HepG2 (cell line): Measurements from ENCODE around the gene ABT1. TPM values are rescaled to one million over a fixed set of nuclear protein-coding genes. Genes with fewer than 3 reads are reported as not detected.

Source experiments
- AGO2 ChIP-seq: fragments of 200-400 bp; formaldehyde crosslinking; optimal IDR thresholded peaks from 2 replicates; pipeline ENCODE3; 2017; ENCODE audit warnings: mild to moderate bottlenecking, low read depth, low read length, moderate library complexity
- E2F1 ChIP-seq: sonication (generic); formaldehyde crosslinking; IDR thresholded peaks from 2 replicates; pipeline ENCODE4 v1.5.0; 2020; ENCODE audit warnings: missing genetic modification reagents
- GLI4 ChIP-seq: sonication (generic); formaldehyde crosslinking; IDR thresholded peaks from 2 replicates; pipeline ENCODE4 v1.5.1; 2020; ENCODE audit warnings: missing genetic modification reagents, mild to moderate bottlenecking, moderate library complexity, borderline replicate concordance
- HCFC1 ChIP-seq: fragments of 150-350 bp; IDR thresholded peaks from 2 replicates; pipeline ENCODE4 v1.6.1; 2014; ENCODE audit warnings: low read depth, low read length
- JDP2 ChIP-seq: sonication (generic); formaldehyde crosslinking; IDR thresholded peaks from 2 replicates; pipeline ENCODE4 v1.8.1; 2022; ENCODE audit warnings: missing genetic modification reagents, borderline replicate concordance
- KDM2A ChIP-seq: sonication (generic); formaldehyde crosslinking; IDR thresholded peaks from 2 replicates; pipeline ENCODE4 v1.4.0; 2020; ENCODE audit warnings: low read depth, missing genetic modification reagents, borderline replicate concordance
- KMT2B ChIP-seq: IDR thresholded peaks from 2 replicates; pipeline ENCODE4 v1.6.1; 2016; ENCODE audit warnings: missing genetic modification reagents, missing compliant biosample characterization
- MAFF ChIP-seq: IDR thresholded peaks from 2 replicates; pipeline ENCODE4 v1.6.1; 2011; ENCODE audit warnings: low read depth, low read length, improper control_type of control experiment
- MBD4 ChIP-seq: IDR thresholded peaks from 2 replicates; pipeline ENCODE4 v1.6.1; 2012; ENCODE audit warnings: low read length, inconsistent platforms, borderline replicate concordance
- MED1 ChIP-seq: sonication (generic); formaldehyde crosslinking; IDR thresholded peaks from 2 replicates; pipeline ENCODE4 v1.4.0; 2020; ENCODE audit warnings: missing genetic modification reagents
- MED13 ChIP-seq: sonication (generic); formaldehyde crosslinking; IDR thresholded peaks from 2 replicates; pipeline ENCODE4 v1.5.0; 2020; ENCODE audit warnings: missing genetic modification reagents
- MIER2 ChIP-seq: IDR thresholded peaks from 2 replicates; pipeline ENCODE4 v1.6.1; 2016; ENCODE audit warnings: missing biosample characterization, missing genetic modification reagents
- NFKB2 ChIP-seq: sonication (generic); formaldehyde crosslinking; IDR thresholded peaks from 2 replicates; pipeline ENCODE4 v1.4.0; 2020; ENCODE audit warnings: missing genetic modification reagents, borderline replicate concordance
- PAWR ChIP-seq: sonication (generic); formaldehyde crosslinking; IDR thresholded peaks from 2 replicates; pipeline ENCODE4 v1.4.0; 2020; ENCODE audit warnings: missing genetic modification reagents, mild to moderate bottlenecking, borderline replicate concordance
- PLSCR1 ChIP-seq: sonication (generic); formaldehyde crosslinking; IDR thresholded peaks from 2 replicates; pipeline ENCODE4 v1.5.0; 2020; ENCODE audit warnings: missing genetic modification reagents, mild to moderate bottlenecking, borderline replicate concordance
- SAFB2 ChIP-seq: sonication (generic); formaldehyde crosslinking; IDR thresholded peaks from 2 replicates; pipeline ENCODE4 v1.5.1; 2020; ENCODE audit warnings: missing genetic modification reagents, low read depth, mild to moderate bottlenecking, borderline replicate concordance
- SNRNP70 ChIP-seq: fragments of 200-400 bp; formaldehyde crosslinking; IDR thresholded peaks from 2 replicates; pipeline ENCODE4 v1.6.1; 2017; ENCODE audit warnings: mild to moderate bottlenecking, low read depth, low read length, moderate library complexity
- SOX13 ChIP-seq, 3 experiments: fragments of 450-650 bp in 1 of 3; sonication (generic) in 1 of 3; formaldehyde crosslinking in 1 of 3; IDR thresholded peaks in 2 of 3; conservative IDR thresholded peaks in 1 of 3; 2 replicates each; pipeline versions ENCODE4 v1.5.0 to v1.6.1; 2016 to 2020; ENCODE audit warnings: antibody characterized with exemption in 1 of 3, mild to moderate bottlenecking in 1 of 3, missing compliant biosample characterization in 1 of 3, missing genetic modification reagents in 1 of 3, moderate library complexity in 1 of 3
- STAG1 ChIP-seq: sonication (generic); formaldehyde crosslinking; IDR thresholded peaks from 2 replicates; pipeline ENCODE4 v1.4.0; 2020; ENCODE audit warnings: missing genetic modification reagents
- ZBTB46 ChIP-seq: sonication (generic); formaldehyde crosslinking; IDR thresholded peaks from 2 replicates; pipeline ENCODE4 v1.4.0; 2020; ENCODE audit warnings: mild to moderate bottlenecking, missing genetic modification reagents, borderline replicate concordance
- ZIK1 ChIP-seq: sonication (generic); formaldehyde crosslinking; IDR thresholded peaks from 2 replicates; pipeline ENCODE4 v1.5.0; 2020; ENCODE audit warnings: mild to moderate bottlenecking, low read depth, missing genetic modification reagents, borderline replicate concordance
- ZMAT3 ChIP-seq: sonication (generic); formaldehyde crosslinking; conservative IDR thresholded peaks from 2 replicates; pipeline ENCODE4 v1.7.0; 2021; ENCODE audit warnings: missing genetic modification reagents
- ZNF136 ChIP-seq: sonication (generic); formaldehyde crosslinking; IDR thresholded peaks from 2 replicates; pipeline ENCODE4 v1.8.1; 2022; ENCODE audit warnings: low read depth, mild to moderate bottlenecking, moderate library complexity, missing genetic modification reagents
- ZNF225 ChIP-seq: sonication (generic); formaldehyde crosslinking; IDR thresholded peaks from 2 replicates; pipeline ENCODE4 v1.4.0; 2020; ENCODE audit warnings: mild to moderate bottlenecking, missing genetic modification reagents
- ZNF329 ChIP-seq: sonication (generic); formaldehyde crosslinking; IDR thresholded peaks from 2 replicates; pipeline ENCODE4 v1.9.0; 2021; ENCODE audit warnings: low read depth, mild to moderate bottlenecking, missing genetic modification reagents
- ZNF547 ChIP-seq: sonication (generic); formaldehyde crosslinking; IDR thresholded peaks from 2 replicates; pipeline ENCODE4 v1.5.1; 2020; ENCODE audit warnings: mild to moderate bottlenecking, missing genetic modification reagents
- ZNF746 ChIP-seq: sonication (generic); formaldehyde crosslinking; IDR thresholded peaks from 2 replicates; pipeline ENCODE4 v1.8.0; 2022; ENCODE audit warnings: mild to moderate bottlenecking, missing genetic modification reagents
- ZNF766 ChIP-seq: sonication (generic); formaldehyde crosslinking; IDR thresholded peaks from 2 replicates; pipeline ENCODE4 v1.5.0; 2020; ENCODE audit warnings: missing genetic modification reagents, borderline replicate concordance
- ZNF772 ChIP-seq: sonication (generic); formaldehyde crosslinking; IDR thresholded peaks from 2 replicates; pipeline ENCODE4 v1.5.0; 2020; ENCODE audit warnings: mild to moderate bottlenecking, missing genetic modification reagents
- ZNF891 ChIP-seq: sonication (generic); formaldehyde crosslinking; IDR thresholded peaks from 2 replicates; pipeline ENCODE4 v1.5.0; 2020; ENCODE audit warnings: mild to moderate bottlenecking, missing genetic modification reagents
- polyA plus RNA-seq, 8 experiments: library from polyadenylated mRNA; depleted of rRNA in 3 of 8; stranded (reverse) in 7 of 8; unstranded in 1 of 8; fragments of >200 nt; fragmentation: Illumina TruSeq in 4 of 8; extraction: Trizol in 4 of 8; gene quantifications; 2 replicates each; pipeline versions ENCODE4 v1.2.1 to v1.2.3, GENCODE V29; 2011 to 2016; ENCODE audit warnings: low read depth in 4 of 8, missing spikeins in 1 of 8, mixed read lengths in 1 of 8; ENCODE audit not compliant: insufficient read depth in 1 of 8
- total RNA-seq, 5 experiments: library from RNA; depleted of rRNA; stranded (reverse); fragments of >200 nt; fragmentation: Illumina TruSeq; extraction: Trizol; gene quantifications; 2 replicates each; pipeline ENCODE4 v1.2.3, GENCODE V29; 2016; ENCODE audit warnings: low read depth in 1 of 5

The ABT1 gene
- total and polyA plus RNA-seq, 2 of the 13 experiments (the other 11 are each of a cell fraction or from before 2014, with no cell fraction given), result 38.4 TPM

GRCh38 chr6:26553264-26553634 is 43.5 kb upstream of the ABT1 start (continued):
- TF ChIP-seq ZBTB46 (CRISPR knock-in tag) (no peak), MED1 (CRISPR knock-in tag) (peak; percentile 42; the same call in 1 of the 2 replicates), MBD4 (peak; percentile 54; the same call in 1 of the 2 replicates), E2F1 (no peak), STAG1 (CRISPR knock-in tag) (no peak), PAWR (CRISPR knock-in tag) (no peak), MIER2 (CRISPR knock-in tag) (no peak), PLSCR1 (CRISPR knock-in tag) (no peak), ZIK1 (CRISPR knock-in tag) (no peak), ZNF766 (CRISPR knock-in tag) (peak; percentile 93), ZMAT3 (no peak), ZNF746 (CRISPR knock-in tag) (peak; percentile 52; the same call in 1 of the 2 replicates), ZNF329 (CRISPR knock-in tag) (0 out of 2 replicates have a peak, but pooled peaks have one; percentile 54), ZNF136 (CRISPR knock-in tag) (no peak; the same call in 1 of the 2 replicates), ZNF547 (CRISPR knock-in tag) (no peak), JDP2 (no peak), ZNF225 (CRISPR knock-in tag) (no peak), KMT2B (peak; percentile 67; the same call in 1 of the 2 replicates), HCFC1 (no peak), ZNF772 (CRISPR knock-in tag) (no peak), SOX13 (IDR thresholded peaks at IDR 0.05) (peak; percentile 66), SOX13 (CRISPR knock-in tag; conservative IDR thresholded peaks at IDR 0.05 in 1 of 2, IDR thresholded peaks at IDR 0.05 in 1 of 2) (peak in 1 of 2 experiments; percentile 14; a peak in 1 of 4 replicates), ZNF891 (CRISPR knock-in tag) (no peak), MAFF (no peak), GLI4 (no peak), NFKB2 (no peak), SAFB2 (CRISPR knock-in tag) (no peak), AGO2 (no peak), SNRNP70 (no peak), MED13 (CRISPR knock-in tag) (no peak), KDM2A (0 out of 2 replicates have a peak, but pooled peaks have one; percentile 31)
